ENCODE measurements around the gene C6orf132.
"Not testable (repeated sequence)": the region's sequence is repeated elsewhere in the genome, so short reads cannot be mapped to it uniquely, and the experiment has no call there.

Gene C6orf132

GRCh38 chr6:42142118-42142835 is at the start of gene C6orf132:
C6orf132 (minus strand) TSS chr6:42142620; CDS start chr6:42142444, 176 bp downstream.
- no peak for DNase-seq

- DNase-seq, result no peak
Measured at GRCh38 chr6:42190554-42191183, 48.2 kb upstream of the C6orf132 start.

GRCh38 chr6:42188406-42188805 is 46.0 kb upstream of the C6orf132 start:
- no peak for DNase-seq

- no peak for DNase-seq
Measured at GRCh38 chr6:42185597-42185996, 43.2 kb upstream of the C6orf132 start.

GRCh38 chr6:42184475-42184874 is 42.1 kb upstream of the C6orf132 start:
- DNase-seq, result no peak

GRCh38 chr6:42182101-42182500 is 39.7 kb upstream of the C6orf132 start:
- DNase-seq, result no peak

- no peak for DNase-seq
Measured at GRCh38 chr6:42179945-42180313, 37.5 kb upstream of the C6orf132 start.

- DNase-seq, result no peak
Measured at GRCh38 chr6:42179261-42179944, 37.0 kb upstream of the C6orf132 start.

- no peak for DNase-seq
Measured at GRCh38 chr6:42177514-42178364, 35.3 kb upstream of the C6orf132 start.

GRCh38 chr6:42176981-42177380 is 34.6 kb upstream of the C6orf132 start:
- DNase-seq, result no peak

- DNase-seq, result no peak
Measured at GRCh38 chr6:42175860-42176259, 33.4 kb upstream of the C6orf132 start.

- DNase-seq, result no peak
Measured at GRCh38 chr6:42173101-42173500, 30.7 kb upstream of the C6orf132 start, which contains the start of gene GUCA1A. GUCA1A (plus strand) TSS chr6:42173364; CDS start chr6:42173614, 250 bp downstream.

- DNase-seq, result no peak
Measured at GRCh38 chr6:42171813-42172581, 29.6 kb upstream of the C6orf132 start.

- not testable (repeated sequence) for DNase-seq
Measured at GRCh38 chr6:42169780-42170179, 27.4 kb upstream of the C6orf132 start.

- no peak for DNase-seq
Measured at GRCh38 chr6:42168650-42169049, 26.2 kb upstream of the C6orf132 start.

GRCh38 chr6:42166444-42167141 is 24.2 kb upstream of the C6orf132 start:
- DNase-seq, result peak; percentile 74

GRCh38 chr6:42165016-42165415 is 22.6 kb upstream of the C6orf132 start:
- DNase-seq, result no peak

GRCh38 chr6:42163981-42164380 is 21.6 kb upstream of the C6orf132 start:
- DNase-seq, result no peak

- no peak for DNase-seq
Measured at GRCh38 chr6:42162812-42163211, 20.4 kb upstream of the C6orf132 start.

- no peak for DNase-seq
Measured at GRCh38 chr6:42162384-42162783, 20.0 kb upstream of the C6orf132 start.

GRCh38 chr6:42159431-42160024 is 17.1 kb upstream of the C6orf132 start:
- no peak for DNase-seq

Data from activated CD4-positive, alpha-beta T cell treated with anti-CD3 and anti-CD28 coated beads, Interleukin-2, amount 50 U/mL, for 1 hour (primary cell).